Measurements from ENCODE around the gene OR6C70. TPM values are rescaled to one million over a fixed set of nuclear protein-coding genes. Genes with fewer than 3 reads are reported as not detected.

OR6C70 gene
- total and polyA plus RNA-seq, 9 of the 15 experiments (the other 6 are each of a cell fraction or from before 2014, with no cell fraction given): not detected

GRCh38 chr12:55470088-55470829 is at the start of gene OR6C70 (continued):
- TF ChIP-seq PRMT5 (CRISPR knock-in tag; IDR thresholded peaks at IDR 0.05) (no peak), MCM3 (IDR thresholded peaks at IDR 0.05) (no peak), ZBTB9 (CRISPR knock-in tag; IDR thresholded peaks at IDR 0.05) (no peak), GTF2E2 (tag; IDR thresholded peaks at IDR 0.05) (no peak), KLF1 (tag; IDR thresholded peaks at IDR 0.05) (no peak)

GRCh38 chr12:55516391-55516790 is 46.5 kb upstream of the OR6C70 start:
- ChIA-PET CTCF (ENCODE audit: low intra/inter-chr PET ratio) (no interaction called here), POLR2A (no interaction called here)
- Histone ChIP-seq H3K9ac (ENCODE audit: insufficient read depth in 1 of 2, low read depth in 2 of 2, low read length in 2 of 2) (no peak overlapping the region), H3K4me1 (replicated peaks in 1 of 2; ENCODE audit: control insufficient read depth in 2 of 2, insufficient read depth in 2 of 2, low read length in 2 of 2) (no peaks in the 10 kb centered on the region), H4K20me1 (replicated peaks; ENCODE audit: control insufficient read depth, insufficient read depth, low read length) (no peaks in the 10 kb centered on the region), H3K27ac (ENCODE audit: extremely low read depth, low read depth, low read length) (no peak overlapping the region), H3K9me3 (replicated peaks; ENCODE audit: control insufficient read depth, insufficient read depth, low read depth, low read length) (no peaks in the 10 kb centered on the region), H3K27me3 (ENCODE audit: control insufficient read depth in 2 of 2, insufficient read depth in 2 of 2, low read length in 2 of 2) (no peaks in the 10 kb centered on the region), H3K79me2 (ENCODE audit: control insufficient read depth, insufficient read depth, low read length) (no peaks in the 10 kb centered on the region), H2AFZ (ENCODE audit: low read depth, low read length) (no peak overlapping the region), H3K4me2 (ENCODE audit: insufficient read depth, low read length) (no peak overlapping the region), H3K9me1 (ENCODE audit: control insufficient read depth, insufficient read depth, low read length) (no peaks in the 10 kb centered on the region), H3K4me3 (no peak overlapping the region), H3K36me3 (ENCODE audit: control insufficient read depth, insufficient read depth, low read length) (no peaks in the 10 kb centered on the region)
- ATAC-seq (no peak), FAIRE-seq (no peak), DNase-seq (ENCODE audit: extremely low read depth in 1 of 4, low spot score in 3 of 4) (no peak)
- no TSS peak for BruUV-seq (replicated peaks)
- in situ Hi-C loops (cut with MboI): no loop called here
- intact Hi-C loops (cut with micrococcal nuclease): no loop called here
- TF ChIP-seq TRIM25 (IDR thresholded peaks at IDR 0.05; ENCODE audit: borderline replicate concordance): no peak
- TF ChIP-seq RHOXF2B (CRISPR knock-in tag; conservative IDR thresholded peaks at IDR 0.05): no peak
- no peak for TF ChIP-seq ZNF146 (CRISPR knock-in tag; IDR thresholded peaks at IDR 0.05; ENCODE audit: unreplicated experiment)
- no peak for TF ChIP-seq MBD2 (IDR thresholded peaks at IDR 0.05; ENCODE audit: borderline replicate concordance, low read depth)
- no peak for TF ChIP-seq NCOA4 (IDR thresholded peaks at IDR 0.05; ENCODE audit: partially characterized antibody)
- no peak for TF ChIP-seq FOXK2 (conservative IDR thresholded peaks at IDR 0.05 in 1 of 2, IDR thresholded peaks at IDR 0.05 in 1 of 2; ENCODE audit: low read depth in 2 of 2)
- no peak for TF ChIP-seq ZBTB49 (CRISPR knock-in tag; IDR thresholded peaks at IDR 0.05; ENCODE audit: borderline replicate concordance)
- TF ChIP-seq ZNF175 (CRISPR knock-in tag; IDR thresholded peaks at IDR 0.05; ENCODE audit: low read depth): no peak
- no peak for TF ChIP-seq ETS1 (conservative IDR thresholded peaks at IDR 0.05; ENCODE audit: control insufficient read depth, low read depth, low read length)
- TF ChIP-seq SP2 (IDR thresholded peaks at IDR 0.05; ENCODE audit: extremely low read depth, low read depth, low read length, poor library complexity, severe bottlenecking): no peak

All from K562 (cell line).